HG03280 (cell line): ENCODE data around the gene L3MBTL4.

Source experiments
- ATAC-seq: cut with Tn5 transposase; IDR thresholded peaks from one replicate; pipeline ENCODE4 v1.9.1; 2021; ENCODE audit warnings: mild to moderate bottlenecking, moderate library complexity; ENCODE audit not compliant: unreplicated experiment

Gene L3MBTL4

GRCh38 chr18:6257950-6258349 lies 156.8 kb downstream of the L3MBTL4 start:
- ATAC-seq, result no peak

GRCh38 chr18:6256521-6256920 lies 158.2 kb downstream of the L3MBTL4 start:
- no peak for ATAC-seq

GRCh38 chr18:6255886-6256285 lies 158.8 kb downstream of the L3MBTL4 start:
- no peak for ATAC-seq

- ATAC-seq, result no peak
These were observed 159.5 kb downstream of the L3MBTL4 start for GRCh38 chr18:6255116-6255705.

GRCh38 chr18:6254456-6254855 lies 160.3 kb downstream of the L3MBTL4 start:
- ATAC-seq, result no peak

- no peak for ATAC-seq
These were observed 163.6 kb downstream of the L3MBTL4 start for GRCh38 chr18:6251084-6251483.

GRCh38 chr18:6249788-6250187 lies 164.9 kb downstream of the L3MBTL4 start:
- no peak for ATAC-seq

GRCh38 chr18:6249170-6249569 lies 165.5 kb downstream of the L3MBTL4 start:
- ATAC-seq, result peak; percentile 91

- ATAC-seq, result no peak
These were observed 166.7 kb downstream of the L3MBTL4 start for GRCh38 chr18:6248017-6248416.

- ATAC-seq, result no peak
These were observed 172.7 kb downstream of the L3MBTL4 start for GRCh38 chr18:6242004-6242403.

- no peak for ATAC-seq
These were observed 175.0 kb downstream of the L3MBTL4 start for GRCh38 chr18:6239716-6240115.

- no peak for ATAC-seq
These were observed 178.5 kb downstream of the L3MBTL4 start for GRCh38 chr18:6236258-6236657.

- no peak for ATAC-seq
These were observed 192.4 kb downstream of the L3MBTL4 start for GRCh38 chr18:6222271-6222670.

GRCh38 chr18:6221602-6222014 lies 193.1 kb downstream of the L3MBTL4 start:
- ATAC-seq, result no peak

GRCh38 chr18:6220129-6220528 lies 194.6 kb downstream of the L3MBTL4 start:
- no peak for ATAC-seq

GRCh38 chr18:6219116-6219717 lies 195.5 kb downstream of the L3MBTL4 start:
- peak; percentile 68 for ATAC-seq

- no peak for ATAC-seq
These were observed 198.8 kb downstream of the L3MBTL4 start for GRCh38 chr18:6215888-6216287.

- no peak for ATAC-seq
These were observed 203.6 kb downstream of the L3MBTL4 start for GRCh38 chr18:6211174-6211504.

- ATAC-seq, result no peak
These were observed 204.2 kb downstream of the L3MBTL4 start for GRCh38 chr18:6210349-6211173.

- ATAC-seq, result no peak
These were observed 206.8 kb downstream of the L3MBTL4 start for GRCh38 chr18:6207941-6208340.

- no peak for ATAC-seq
These were observed 207.6 kb downstream of the L3MBTL4 start for GRCh38 chr18:6207116-6207515.

- ATAC-seq, result no peak
These were observed 209.0 kb downstream of the L3MBTL4 start for GRCh38 chr18:6205706-6206105.
